ENCODE measurements around the gene TNS3.

Gene TNS3

GRCh38 chr7:47407136-47407535 lies 174.8 kb downstream of the TNS3 start:
- no peak for DNase-seq (ENCODE audit: low read depth)

- DNase-seq (ENCODE audit: low read depth) = no peak
Observed at GRCh38 chr7:47406801-47407129, 175.1 kb downstream of the TNS3 start.

- DNase-seq (ENCODE audit: low read depth) = peak; percentile 57
Observed at GRCh38 chr7:47405921-47406800, 175.8 kb downstream of the TNS3 start.

GRCh38 chr7:47405286-47405904 lies 176.5 kb downstream of the TNS3 start:
- DNase-seq (ENCODE audit: low read depth) = peak; percentile 54

GRCh38 chr7:47404010-47404409 lies 177.9 kb downstream of the TNS3 start:
- peak; percentile 66 for DNase-seq (ENCODE audit: low read depth)

- peak; percentile 30 for DNase-seq (ENCODE audit: low read depth)
Observed at GRCh38 chr7:47402941-47403866, 178.7 kb downstream of the TNS3 start.

GRCh38 chr7:47401611-47402570 lies 180.0 kb downstream of the TNS3 start:
- no peak for DNase-seq (ENCODE audit: low read depth)

GRCh38 chr7:47400741-47401206 lies 181.1 kb downstream of the TNS3 start:
- DNase-seq (ENCODE audit: low read depth) = no peak

GRCh38 chr7:47400001-47400400 lies 181.9 kb downstream of the TNS3 start:
- DNase-seq (ENCODE audit: low read depth) = no peak

- DNase-seq (ENCODE audit: low read depth) = no peak
Observed at GRCh38 chr7:47394751-47395252, 187.1 kb downstream of the TNS3 start.

GRCh38 chr7:47394216-47394615 lies 187.7 kb downstream of the TNS3 start:
- DNase-seq (ENCODE audit: low read depth) = no peak

- DNase-seq (ENCODE audit: low read depth) = no peak
Observed at GRCh38 chr7:47393406-47393805, 188.5 kb downstream of the TNS3 start.

- peak; percentile 69 for DNase-seq (ENCODE audit: low read depth)
Observed at GRCh38 chr7:47392241-47392759, 189.6 kb downstream of the TNS3 start.

GRCh38 chr7:47391726-47392125 lies 190.2 kb downstream of the TNS3 start:
- no peak for DNase-seq (ENCODE audit: low read depth)

GRCh38 chr7:47390914-47391313 lies 191.0 kb downstream of the TNS3 start:
- DNase-seq (ENCODE audit: low read depth) = no peak

- DNase-seq (ENCODE audit: low read depth) = no peak
Observed at GRCh38 chr7:47389923-47390630, 191.8 kb downstream of the TNS3 start.

- DNase-seq (ENCODE audit: low read depth) = no peak
Observed at GRCh38 chr7:47389171-47389922, 192.6 kb downstream of the TNS3 start.

GRCh38 chr7:47387506-47387905 lies 194.4 kb downstream of the TNS3 start:
- no peak for DNase-seq (ENCODE audit: low read depth)

- DNase-seq (ENCODE audit: low read depth) = no peak
Observed at GRCh38 chr7:47386273-47386835, 195.6 kb downstream of the TNS3 start.

All from iris pigment epithelial cell (primary cell).